H9 (cell line): ENCODE data around the gene HEPHL1. TPM values are rescaled to one million over a fixed set of nuclear protein-coding genes. Genes with fewer than 3 reads are reported as not detected.
A peak's percentile ranks its signal among the peaks of the same experiment; 100 is the strongest.

Source experiments
- DNase-seq: peaks from one replicate; pipeline ENCODE4 v3.0.0-alpha.2; 2017
- H2AFZ ChIP-seq: one replicate; pipeline ENCODE4 v1.6.1; 2013; ENCODE audit warnings: mild to moderate bottlenecking, low read length, control low read depth, moderate library complexity
- H2AK5ac ChIP-seq: 2 replicates; pipeline ENCODE4 v1.6.1; 2013; ENCODE audit warnings: low read length, control low read depth, mixed read lengths; ENCODE audit not compliant: insufficient read length
- H2BK120ac ChIP-seq: one replicate; pipeline ENCODE4 v1.6.1; 2013; ENCODE audit warnings: low read depth, mild to moderate bottlenecking, low read length, control low read depth, inconsistent platforms; ENCODE audit not compliant: poor library complexity, severe bottlenecking
- H2BK12ac ChIP-seq: 2 replicates; pipeline ENCODE4 v1.6.1; 2013; ENCODE audit warnings: low read length, control low read depth, mixed read lengths, low read depth; ENCODE audit not compliant: insufficient read length
- H2BK15ac ChIP-seq: 2 replicates; pipeline ENCODE4 v1.6.1; 2013; ENCODE audit warnings: low read depth, low read length, control low read depth
- H2BK20ac ChIP-seq: one replicate; pipeline ENCODE4 v1.6.1; 2013; ENCODE audit warnings: low read depth, mild to moderate bottlenecking, low read length, control low read depth, inconsistent platforms; ENCODE audit not compliant: poor library complexity, severe bottlenecking
- H2BK5ac ChIP-seq: 2 replicates; pipeline ENCODE4 v1.6.1; 2013; ENCODE audit warnings: low read length, control low read depth, mixed read lengths; ENCODE audit not compliant: insufficient read length
- H3K14ac ChIP-seq: 2 replicates; pipeline ENCODE4 v1.6.1; 2013; ENCODE audit warnings: low read length, control low read depth; ENCODE audit not compliant: insufficient read depth
- H3K18ac ChIP-seq: 2 replicates; pipeline ENCODE4 v1.6.1; 2013; ENCODE audit warnings: low read depth, mild to moderate bottlenecking, mixed read lengths, low read length, control low read depth; ENCODE audit not compliant: insufficient read length
- H3K23ac ChIP-seq: 2 replicates; pipeline ENCODE4 v1.6.1; 2013; ENCODE audit warnings: low read length, control low read depth, mixed read lengths, low read depth; ENCODE audit not compliant: insufficient read length
- H3K23me2 ChIP-seq: 2 replicates; pipeline ENCODE4 v1.6.1; 2013; ENCODE audit warnings: low read depth, mild to moderate bottlenecking, mixed read lengths, low read length, control low read depth; ENCODE audit not compliant: insufficient read length, poor library complexity, severe bottlenecking
- H3K27ac ChIP-seq: 2 replicates; pipeline ENCODE4 v1.5.1; 2013; ENCODE audit warnings: low read length, control low read depth, mixed read lengths, low read depth; ENCODE audit not compliant: insufficient read length
- H3K27me3 ChIP-seq: 2 replicates; pipeline ENCODE4 v1.6.1; 2013; ENCODE audit warnings: low read length, control low read depth, inconsistent platforms; ENCODE audit not compliant: insufficient read depth
- H3K4ac ChIP-seq: 2 replicates; pipeline ENCODE4 v1.6.1; 2013; ENCODE audit warnings: low read depth, mild to moderate bottlenecking, control low read depth, inconsistent platforms, low read length, moderate library complexity
- H3K4me1 ChIP-seq: 2 replicates; pipeline ENCODE4 v1.6.1; 2013; ENCODE audit warnings: low read length, control low read depth, inconsistent platforms; ENCODE audit not compliant: insufficient read depth
- H3K4me2 ChIP-seq: 2 replicates; pipeline ENCODE4 v1.6.1; 2013; ENCODE audit warnings: low read length, control low read depth, mixed read lengths; ENCODE audit not compliant: insufficient read length, insufficient read depth
- H3K56ac ChIP-seq: 2 replicates; pipeline ENCODE4 v1.6.1; 2013; ENCODE audit warnings: low read depth, mild to moderate bottlenecking, mixed read lengths, low read length, control low read depth; ENCODE audit not compliant: insufficient read length
- H3K79me1 ChIP-seq: 2 replicates; pipeline ENCODE4 v1.6.1; 2013; ENCODE audit warnings: low read depth, mild to moderate bottlenecking, moderate library complexity, low read length, control low read depth, inconsistent platforms; ENCODE audit not compliant: insufficient read depth, poor library complexity, severe bottlenecking
- H3K79me2 ChIP-seq: 2 replicates; pipeline ENCODE4 v1.6.1; 2013; ENCODE audit warnings: low read length, control low read depth, inconsistent platforms; ENCODE audit not compliant: insufficient read depth
- H3K9ac ChIP-seq: 2 replicates; pipeline ENCODE4 v1.6.1; 2013; ENCODE audit warnings: low read length, control low read depth, mixed read lengths; ENCODE audit not compliant: insufficient read length; ENCODE audit errors: extremely low read depth
- H3K9me3 ChIP-seq: one replicate; pipeline ENCODE4 v1.6.1; 2013; ENCODE audit warnings: low read depth, low read length, inconsistent platforms; ENCODE audit not compliant: control insufficient read depth
- H3T11ph ChIP-seq: one replicate; pipeline ENCODE4 v1.6.1; 2013; ENCODE audit warnings: mild to moderate bottlenecking, low read length, control low read depth, inconsistent platforms
- H4K20me1 ChIP-seq: one replicate; pipeline ENCODE4 v1.6.1; 2013; ENCODE audit not compliant: control insufficient read depth, insufficient read length, insufficient read depth
- H4K5ac ChIP-seq: 2 replicates; pipeline ENCODE4 v1.6.1; 2013; ENCODE audit warnings: low read depth, mild to moderate bottlenecking, mixed read lengths, low read length, control low read depth; ENCODE audit not compliant: insufficient read length
- H4K8ac ChIP-seq: replicated peaks from 2 replicates; pipeline ENCODE4 v1.6.1; 2013; ENCODE audit warnings: low read length, control low read depth, mixed read lengths, low read depth; ENCODE audit not compliant: insufficient read length
- H4K91ac ChIP-seq: 2 replicates; pipeline ENCODE4 v1.6.1; 2013; ENCODE audit warnings: low read depth, mild to moderate bottlenecking, moderate library complexity, mixed read lengths, low read length, control low read depth; ENCODE audit not compliant: insufficient read length
- H3K27ac Mint-ChIP-seq, 3 experiments: 2 replicates in 2 of 3; 3 replicates in 1 of 3; pipeline ENCODE4 v1.8.0; 2020 to 2021; ENCODE audit warnings: mixed read lengths in 3 of 3, mild to moderate bottlenecking in 1 of 3, moderate library complexity in 1 of 3
- H3K27me3 Mint-ChIP-seq: 2 replicates; pipeline ENCODE4 v1.8.0; 2021; ENCODE audit warnings: low read depth, mild to moderate bottlenecking, moderate library complexity, mixed read lengths
- H3K36me3 Mint-ChIP-seq, 3 experiments: 2 replicates in 2 of 3; 3 replicates in 1 of 3; pipeline ENCODE4 v1.8.0; 2020 to 2021; ENCODE audit warnings: low read depth in 3 of 3, mixed read lengths in 3 of 3; ENCODE audit not compliant: insufficient read depth in 1 of 3
- H3K4me1 Mint-ChIP-seq, 2 experiments: 2 replicates each; pipeline ENCODE4 v1.8.0; 2020; ENCODE audit warnings: mixed read lengths in 2 of 2
- H3K4me3 Mint-ChIP-seq, 2 experiments: 2 replicates in 1 of 2; 3 replicates in 1 of 2; pipeline ENCODE4 v1.8.0; 2020 to 2021; ENCODE audit warnings: mild to moderate bottlenecking in 2 of 2, mixed read lengths in 2 of 2, moderate library complexity in 1 of 2
- H3K9me3 Mint-ChIP-seq, 2 experiments: 2 replicates in 1 of 2; 3 replicates in 1 of 2; pipeline ENCODE4 v1.8.0; 2020; ENCODE audit warnings: mild to moderate bottlenecking in 2 of 2, mixed read lengths in 2 of 2, moderate library complexity in 1 of 2
- CTCF ChIP-seq: fragments of 200-600 bp; sonication (generic); conservative IDR thresholded peaks from 3 replicates; pipeline ENCODE4 v1.8.0; 2021; ENCODE audit warnings: antibody characterized with exemption, mild to moderate bottlenecking
- WGBS: extraction: QIAGEN DNeasy Blood & Tissue Kit; methylation state at CpG from one replicate; pipeline ENCODE4 v1.1.7; 2013; ENCODE audit warnings: missing lambda C conversion rate, low lambda C conversion rate, mixed read lengths; ENCODE audit not compliant: insufficient read length; ENCODE audit errors: extremely low coverage; 5-methylcytosine and 5-hydroxymethylcytosine counted together
- total RNA-seq: library from RNA; stranded (reverse); gene quantifications from 2 replicates; pipeline ENCODE4 v1.2.1, GENCODE V29; 2021

HEPHL1 gene
- total RNA-seq, 1 experiment from 2014 or later: not detected

GRCh38 chr11:94141511-94142307 is 120.6 kb downstream of the HEPHL1 start:
- Mint-ChIP-seq H3K9me3 (no peaks in the 10 kb centered on the region; a peak in 1 of 5 replicates), H3K4me1 (peaks cover 70 to 74% of the 10 kb centered on the region in 2 experiments), H3K36me3 (peaks cover 6 to 10% (median 9%) of the 10 kb centered on the region in 3 experiments; a peak in 6 of 7 replicates), H3K4me3 (no peak overlapping the region), H3K27me3 (no peaks in the 10 kb centered on the region), H3K27ac (peak overlapping the region in 2 of 3 experiments; percentile 14 to 86; a peak in 4 of 7 replicates)
- no peaks in the 10 kb centered on the region for H3K9me3 ChIP-seq
- H3K23ac ChIP-seq: no peak overlapping the region
- H3K79me2 ChIP-seq: peaks cover 66% of the 10 kb centered on the region
- no peak overlapping the region for H4K8ac ChIP-seq
- H2BK20ac ChIP-seq: no peak overlapping the region
- H4K5ac ChIP-seq: no peak overlapping the region
- no peaks in the 10 kb centered on the region for H3K23me2 ChIP-seq
- H3K56ac ChIP-seq: no peak overlapping the region
- H4K20me1 ChIP-seq: no peaks in the 10 kb centered on the region
- H2AFZ ChIP-seq: no peak overlapping the region
- no peak overlapping the region for H2AK5ac ChIP-seq
- no peak overlapping the region for H3K9ac ChIP-seq
- DNase-seq: no peak
- H3K14ac ChIP-seq: no peak overlapping the region
- H3K18ac ChIP-seq: no peak overlapping the region
- no peak overlapping the region for H2BK120ac ChIP-seq
- no CpG with 5 or more reads among the region's 12 CpGs for WGBS
- no peak overlapping the region for H3K27ac ChIP-seq
- no peak for TF ChIP-seq CTCF
- H3K4me1 ChIP-seq: peaks cover 8% of the 10 kb centered on the region; the same call in 1 of the 2 replicates
- H3T11ph ChIP-seq: no peak overlapping the region
- no peak overlapping the region for H4K91ac ChIP-seq
- H2BK5ac ChIP-seq: no peak overlapping the region
- H3K4ac ChIP-seq: no peak overlapping the region
- H3K79me1 ChIP-seq: peaks cover 13% of the 10 kb centered on the region
- H3K4me2 ChIP-seq: no peak overlapping the region
- H2BK12ac ChIP-seq: no peak overlapping the region
- no peaks in the 10 kb centered on the region; the same call in 1 of the 2 replicates for H3K27me3 ChIP-seq
- H2BK15ac ChIP-seq: no peak overlapping the region
